Neural cell (in vitro differentiated cells): ENCODE measurements around the gene CDC6. TPM values are rescaled to one million over a fixed set of nuclear protein-coding genes. Genes with fewer than 3 reads are reported as not detected.

ENCODE experiments used
- H2AFZ ChIP-seq: fragments of 200-600, 300-800 bp; sonication (generic), shearing (Covaris generic); 2 replicates; pipeline ENCODE4 v1.6.0; 2014; ENCODE audit warnings: low read depth, mild to moderate bottlenecking, antibody characterized with exemption, low read length, moderate library complexity
- H3F3A ChIP-seq: fragments of 200-600 bp; shearing (Covaris generic); 2 replicates; pipeline ENCODE4 v1.6.1; 2016; ENCODE audit warnings: mild to moderate bottlenecking, moderate library complexity, mixed read lengths, antibody characterized with exemption, low read length; ENCODE audit not compliant: insufficient read depth, poor library complexity, severe bottlenecking
- H3K27ac ChIP-seq: fragments of 200-600, 300-800 bp; sonication (generic), shearing (Covaris generic); 2 replicates; pipeline ENCODE4 v1.5.1; 2014; ENCODE audit warnings: mild to moderate bottlenecking, low read length, moderate library complexity
- H3K27me3 ChIP-seq: fragments of 300-800, 200-600 bp; sonication (generic), shearing (Covaris generic); 2 replicates; pipeline ENCODE4 v1.6.0; 2014; ENCODE audit warnings: mild to moderate bottlenecking, low read depth, low read length, moderate library complexity; ENCODE audit not compliant: insufficient read depth
- H3K36me3 ChIP-seq: fragments of 300-800, 200-600 bp; sonication (generic), shearing (Covaris generic); 2 replicates; pipeline ENCODE4 v1.5.1; 2014; ENCODE audit warnings: mild to moderate bottlenecking, antibody characterized with exemption, low read length, moderate library complexity; ENCODE audit not compliant: insufficient read depth
- H3K4me2 ChIP-seq: fragments of 300-800, 200-600 bp; sonication (generic), shearing (Covaris generic); 2 replicates; pipeline ENCODE4 v1.6.0; 2014; ENCODE audit warnings: mild to moderate bottlenecking, low read length
- H3K4me3 ChIP-seq: fragments of 300-800, 200-600 bp; sonication (generic), shearing (Covaris generic); 2 replicates; pipeline ENCODE4 v1.5.1; 2014; ENCODE audit warnings: mild to moderate bottlenecking, low read length, moderate library complexity
- H3K79me2 ChIP-seq: fragments of 200-600 bp; shearing (Covaris generic); replicated peaks from 2 replicates; pipeline ENCODE4 v1.6.0; 2014; ENCODE audit warnings: mild to moderate bottlenecking, low read length, moderate library complexity; ENCODE audit not compliant: insufficient read depth
- H3K9ac ChIP-seq: fragments of 300-800, 200-600 bp; sonication (generic), shearing (Covaris generic); 2 replicates; pipeline ENCODE4 v1.6.1; 2016; ENCODE audit warnings: mild to moderate bottlenecking, low read length, mixed read lengths
- H3K9me2 ChIP-seq: fragments of 200-600 bp; shearing (Covaris generic); 2 replicates; pipeline ENCODE4 v1.6.1; 2016; ENCODE audit warnings: mild to moderate bottlenecking, low read length, mixed read lengths; ENCODE audit not compliant: insufficient read depth
- H3K9me3 ChIP-seq: fragments of 200-600, 300-800 bp; sonication (generic), shearing (Covaris generic); 2 replicates; pipeline ENCODE4 v1.6.1; 2016; ENCODE audit warnings: mild to moderate bottlenecking, mixed run types, low read length, moderate library complexity, mixed read lengths
- H4K20me1 ChIP-seq: fragments of 200-600 bp; shearing (Covaris generic); 2 replicates; pipeline ENCODE4 v1.6.1; 2016; ENCODE audit warnings: mild to moderate bottlenecking, mixed run types; ENCODE audit not compliant: insufficient read depth
- EP300 ChIP-seq: fragments of 450-650 bp; conservative IDR thresholded peaks from 2 replicates; pipeline ENCODE4 v1.6.1; 2014; ENCODE audit warnings: antibody characterized with exemption, mild to moderate bottlenecking, moderate library complexity; ENCODE audit not compliant: poor library complexity, severe bottlenecking
- EZH2 ChIP-seq: fragments of 200-600, 300-800 bp; shearing (Covaris generic), sonication (generic); IDR thresholded peaks from 2 replicates; pipeline ENCODE4 v1.6.1; 2014; ENCODE audit warnings: antibody characterized with exemption, low read length, borderline replicate concordance, mild to moderate bottlenecking; ENCODE audit not compliant: insufficient read depth, poor library complexity, severe bottlenecking
- MXI1 ChIP-seq: fragments of 450-650 bp; conservative IDR thresholded peaks from 2 replicates; pipeline ENCODE4 v1.6.1; 2014; ENCODE audit warnings: antibody characterized with exemption, mild to moderate bottlenecking; ENCODE audit not compliant: poor library complexity, severe bottlenecking
- POLR2AphosphoS5 ChIP-seq: IDR thresholded peaks from 2 replicates; pipeline ENCODE4 v1.6.1; 2012
- RAD21 ChIP-seq: fragments of 450-650 bp; conservative IDR thresholded peaks from 2 replicates; pipeline ENCODE4 v1.6.1; 2014; ENCODE audit warnings: antibody characterized with exemption, mild to moderate bottlenecking, moderate library complexity
- SMC3 ChIP-seq: fragments of 450-650 bp; conservative IDR thresholded peaks from 2 replicates; pipeline ENCODE4 v1.6.1; 2014; ENCODE audit warnings: antibody characterized with exemption, mild to moderate bottlenecking, moderate library complexity; ENCODE audit not compliant: poor library complexity
- TAF1 ChIP-seq: IDR thresholded peaks from 2 replicates; pipeline ENCODE4 v1.6.1; 2012; ENCODE audit warnings: low read depth
- polyA plus RNA-seq: library from polyadenylated mRNA; depleted of rRNA; stranded (reverse); fragments of >200 nt; gene quantifications from 2 replicates; pipeline ENCODE4 v1.2.3, GENCODE V29; 2014
- TF ChIP-seq, protein P1 (sequence below): fragments of 450-650 bp; IDR thresholded peaks from 2 replicates; pipeline ENCODE4 v1.5.1; 2014; ENCODE audit warnings: antibody characterized with exemption, mild to moderate bottlenecking, moderate library complexity; ENCODE audit not compliant: poor library complexity, severe bottlenecking
- TF ChIP-seq, protein P2 (sequence below): IDR thresholded peaks from 2 replicates; pipeline ENCODE4 v1.6.1; 2012; ENCODE audit warnings: borderline replicate concordance

The CDC6 gene
- polyA plus RNA-seq, 1 donor from 2014 or later, result 2.2 TPM

DNA sequence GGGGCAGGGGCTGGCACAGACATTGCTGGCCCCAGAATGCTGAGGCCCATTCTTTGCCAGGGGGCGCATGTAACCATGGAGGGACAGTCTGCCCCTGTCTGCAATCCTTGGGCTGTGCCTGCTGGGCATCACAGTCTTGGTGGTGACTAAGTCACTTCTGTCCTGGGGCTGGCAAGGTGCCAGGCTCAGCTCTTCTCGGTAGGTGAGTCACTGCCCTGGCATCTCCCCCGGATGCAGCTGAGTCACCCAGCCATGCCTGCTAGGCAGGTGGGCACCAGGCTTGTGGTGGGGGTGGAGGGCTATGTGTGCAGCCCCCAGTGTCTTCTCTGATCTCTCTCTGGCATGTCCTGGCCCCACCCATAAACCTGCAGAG, 26.9 kb downstream of the CDC6 start:
- no peak overlapping the region for H3K27ac ChIP-seq
- no peak overlapping the region for H3K9ac ChIP-seq
- no peaks in the 10 kb centered on the region for H3F3A ChIP-seq
- TF ChIP-seq RAD21 (no peak), EZH2 (no peak)
- no peaks in the 10 kb centered on the region for H3K36me3 ChIP-seq
- no peak overlapping the region for H3K4me3 ChIP-seq
- no peak overlapping the region for H2AFZ ChIP-seq
- no peaks in the 10 kb centered on the region for H3K9me3 ChIP-seq
- H3K4me2 ChIP-seq, result no peak overlapping the region
- no peaks in the 10 kb centered on the region for H4K20me1 ChIP-seq
- peaks cover 7% of the 10 kb centered on the region for H3K79me2 ChIP-seq
- no peaks in the 10 kb centered on the region for H3K9me2 ChIP-seq
- peaks cover 5% of the 10 kb centered on the region for H3K27me3 ChIP-seq

DNA sequence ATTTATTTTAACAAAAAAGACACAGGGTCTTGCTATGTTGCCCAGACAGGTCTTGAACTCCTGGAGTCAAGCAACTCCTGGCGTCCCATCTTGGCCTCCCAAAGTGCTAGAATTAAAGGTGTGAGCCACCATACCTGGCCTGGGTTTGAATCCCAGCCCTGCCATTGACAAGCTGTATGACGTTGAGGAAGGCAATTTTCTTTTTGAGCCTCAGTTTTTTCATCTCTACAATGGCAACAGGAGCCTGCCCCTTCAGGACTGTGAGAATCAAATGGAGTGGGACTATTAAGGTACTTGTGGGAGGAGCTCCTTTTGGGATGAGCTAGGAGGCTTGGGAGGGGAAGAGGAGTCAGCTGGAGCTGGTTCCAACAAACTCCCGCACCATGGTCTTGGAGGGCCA, 27.5 kb downstream of the CDC6 start:
- Histone ChIP-seq H3K9me2 (no peaks in the 10 kb centered on the region), H3K9me3 (no peaks in the 10 kb centered on the region), H3K9ac (no peak overlapping the region), H3K4me2 (no peak overlapping the region), H3K27ac (no peak overlapping the region), H2AFZ (no peak overlapping the region), H3K79me2 (peaks cover 7% of the 10 kb centered on the region), H3K4me3 (no peak overlapping the region), H3K36me3 (no peaks in the 10 kb centered on the region), H3K27me3 (peaks cover 5% of the 10 kb centered on the region), H4K20me1 (no peaks in the 10 kb centered on the region), H3F3A (no peaks in the 10 kb centered on the region)
- TF ChIP-seq SMC3 (no peak), POLR2AphosphoS5 (no peak), TAF1 (no peak), EP300 (no peak), EZH2 (no peak), RAD21 (no peak), MXI1 (no peak)
- TF ChIP-seq, protein P1, sequence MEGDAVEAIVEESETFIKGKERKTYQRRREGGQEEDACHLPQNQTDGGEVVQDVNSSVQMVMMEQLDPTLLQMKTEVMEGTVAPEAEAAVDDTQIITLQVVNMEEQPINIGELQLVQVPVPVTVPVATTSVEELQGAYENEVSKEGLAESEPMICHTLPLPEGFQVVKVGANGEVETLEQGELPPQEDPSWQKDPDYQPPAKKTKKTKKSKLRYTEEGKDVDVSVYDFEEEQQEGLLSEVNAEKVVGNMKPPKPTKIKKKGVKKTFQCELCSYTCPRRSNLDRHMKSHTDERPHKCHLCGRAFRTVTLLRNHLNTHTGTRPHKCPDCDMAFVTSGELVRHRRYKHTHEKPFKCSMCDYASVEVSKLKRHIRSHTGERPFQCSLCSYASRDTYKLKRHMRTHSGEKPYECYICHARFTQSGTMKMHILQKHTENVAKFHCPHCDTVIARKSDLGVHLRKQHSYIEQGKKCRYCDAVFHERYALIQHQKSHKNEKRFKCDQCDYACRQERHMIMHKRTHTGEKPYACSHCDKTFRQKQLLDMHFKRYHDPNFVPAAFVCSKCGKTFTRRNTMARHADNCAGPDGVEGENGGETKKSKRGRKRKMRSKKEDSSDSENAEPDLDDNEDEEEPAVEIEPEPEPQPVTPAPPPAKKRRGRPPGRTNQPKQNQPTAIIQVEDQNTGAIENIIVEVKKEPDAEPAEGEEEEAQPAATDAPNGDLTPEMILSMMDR, result no peak
- TF ChIP-seq, protein P2, sequence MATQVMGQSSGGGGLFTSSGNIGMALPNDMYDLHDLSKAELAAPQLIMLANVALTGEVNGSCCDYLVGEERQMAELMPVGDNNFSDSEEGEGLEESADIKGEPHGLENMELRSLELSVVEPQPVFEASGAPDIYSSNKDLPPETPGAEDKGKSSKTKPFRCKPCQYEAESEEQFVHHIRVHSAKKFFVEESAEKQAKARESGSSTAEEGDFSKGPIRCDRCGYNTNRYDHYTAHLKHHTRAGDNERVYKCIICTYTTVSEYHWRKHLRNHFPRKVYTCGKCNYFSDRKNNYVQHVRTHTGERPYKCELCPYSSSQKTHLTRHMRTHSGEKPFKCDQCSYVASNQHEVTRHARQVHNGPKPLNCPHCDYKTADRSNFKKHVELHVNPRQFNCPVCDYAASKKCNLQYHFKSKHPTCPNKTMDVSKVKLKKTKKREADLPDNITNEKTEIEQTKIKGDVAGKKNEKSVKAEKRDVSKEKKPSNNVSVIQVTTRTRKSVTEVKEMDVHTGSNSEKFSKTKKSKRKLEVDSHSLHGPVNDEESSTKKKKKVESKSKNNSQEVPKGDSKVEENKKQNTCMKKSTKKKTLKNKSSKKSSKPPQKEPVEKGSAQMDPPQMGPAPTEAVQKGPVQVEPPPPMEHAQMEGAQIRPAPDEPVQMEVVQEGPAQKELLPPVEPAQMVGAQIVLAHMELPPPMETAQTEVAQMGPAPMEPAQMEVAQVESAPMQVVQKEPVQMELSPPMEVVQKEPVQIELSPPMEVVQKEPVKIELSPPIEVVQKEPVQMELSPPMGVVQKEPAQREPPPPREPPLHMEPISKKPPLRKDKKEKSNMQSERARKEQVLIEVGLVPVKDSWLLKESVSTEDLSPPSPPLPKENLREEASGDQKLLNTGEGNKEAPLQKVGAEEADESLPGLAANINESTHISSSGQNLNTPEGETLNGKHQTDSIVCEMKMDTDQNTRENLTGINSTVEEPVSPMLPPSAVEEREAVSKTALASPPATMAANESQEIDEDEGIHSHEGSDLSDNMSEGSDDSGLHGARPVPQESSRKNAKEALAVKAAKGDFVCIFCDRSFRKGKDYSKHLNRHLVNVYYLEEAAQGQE, result no peak
